SK-N-SH treated with all-trans-retinoic acid at 6 μM for 48 hours (cell line): ENCODE results near the gene RPRML.

Experiments used
- CREB5 ChIP-seq: fragments of 250-450 bp; sonication (Bioruptor Pico); IDR thresholded peaks from 2 replicates; pipeline ENCODE4 v1.5.1; 2020; ENCODE audit warnings: low read depth, mild to moderate bottlenecking, moderate library complexity
- GLIS3 ChIP-seq: fragments of 250-450 bp; sonication (Bioruptor Pico); IDR thresholded peaks from 2 replicates; pipeline ENCODE4 v1.5.0; 2020; ENCODE audit warnings: mild to moderate bottlenecking, moderate library complexity
- PATZ1 ChIP-seq: fragments of 250-450 bp; sonication (Bioruptor Pico); IDR thresholded peaks from 2 replicates; pipeline ENCODE4 v1.8.0; 2020; ENCODE audit warnings: mild to moderate bottlenecking, moderate library complexity, borderline replicate concordance
- ZFP3 ChIP-seq: fragments of 250-450 bp; sonication (Bioruptor Pico); IDR thresholded peaks from 2 replicates; pipeline ENCODE4 v1.5.0; 2020; ENCODE audit warnings: mild to moderate bottlenecking, moderate library complexity

GRCh38 chr17:46979147-46979863 lies at the start of gene RPRML:
- TF ChIP-seq GLIS3 (CRISPR knock-in tag): no peak
- TF ChIP-seq PATZ1 (CRISPR knock-in tag): no peak
- TF ChIP-seq ZFP3 (CRISPR knock-in tag): no peak
- TF ChIP-seq CREB5: no peak
